ENCODE data around the gene ORMDL2.
"Not testable (repeated sequence)": the region's sequence is repeated elsewhere in the genome, so short reads cannot be mapped to it uniquely, and the experiment has no call there.

Gene ORMDL2

GRCh38 chr12:55861871-55862270 is 44.0 kb downstream of the ORMDL2 start:
- DNase-seq: no peak

GRCh38 chr12:55862286-55862685 is 44.4 kb downstream of the ORMDL2 start:
- no peak for DNase-seq

- not testable (repeated sequence) for DNase-seq
Observed at GRCh38 chr12:55862931-55863330, 45.1 kb downstream of the ORMDL2 start.

GRCh38 chr12:55865327-55865726 is 47.5 kb downstream of the ORMDL2 start:
- DNase-seq: no peak

- not testable (repeated sequence) for DNase-seq
Observed at GRCh38 chr12:55866454-55867004, 48.7 kb downstream of the ORMDL2 start.
